SJSA1 (cell line): ENCODE measurements around the gene C11orf68. TPM values are rescaled to one million over a fixed set of nuclear protein-coding genes. Genes with fewer than 3 reads are reported as not detected.
A peak's percentile ranks its signal among the peaks of the same experiment; 100 is the strongest.

Source experiments
- DNase-seq, 2 experiments: peaks; one replicate each; pipeline ENCODE4 v3.0.0-alpha.2; 2015 to 2020; ENCODE audit warnings: low spot score in 2 of 2, low read depth in 1 of 2
- H3K27ac ChIP-seq: fragments of 250-450 bp; sonication (Bioruptor Pico); 2 replicates; pipeline ENCODE4 v1.5.1; 2020; ENCODE audit warnings: mild to moderate bottlenecking, moderate library complexity
- H3K27me3 ChIP-seq: fragments of 250-450 bp; sonication (Bioruptor Pico); replicated peaks from 2 replicates; pipeline ENCODE4 v1.5.1; 2020; ENCODE audit warnings: mild to moderate bottlenecking, moderate library complexity
- H3K36me3 ChIP-seq: fragments of 250-450 bp; sonication (Bioruptor Pico); 2 replicates; pipeline ENCODE4 v1.5.1; 2020; ENCODE audit warnings: mild to moderate bottlenecking
- H3K4me1 ChIP-seq: fragments of 250-450 bp; sonication (Bioruptor Pico); replicated peaks from 2 replicates; pipeline ENCODE4 v1.6.1; 2021; ENCODE audit warnings: mild to moderate bottlenecking
- H3K4me3 ChIP-seq: fragments of 250-450 bp; sonication (Bioruptor Pico); 2 replicates; pipeline ENCODE4 v1.5.1; 2020; ENCODE audit warnings: mild to moderate bottlenecking
- H3K9me3 ChIP-seq: fragments of 250-450 bp; sonication (Bioruptor Pico); replicated peaks from 2 replicates; pipeline ENCODE4 v1.5.1; 2020; ENCODE audit warnings: mild to moderate bottlenecking
- total RNA-seq: library from RNA; depleted of rRNA; stranded (reverse); fragments of >200 nt; shearing (Covaris generic); gene quantifications from 2 replicates; pipeline ENCODE4 v1.2.3, GENCODE V29; 2014; rRNA removed

The C11orf68 gene
- total RNA-seq, 1 experiment from 2014 or later, result 44.8 TPM

DNA sequence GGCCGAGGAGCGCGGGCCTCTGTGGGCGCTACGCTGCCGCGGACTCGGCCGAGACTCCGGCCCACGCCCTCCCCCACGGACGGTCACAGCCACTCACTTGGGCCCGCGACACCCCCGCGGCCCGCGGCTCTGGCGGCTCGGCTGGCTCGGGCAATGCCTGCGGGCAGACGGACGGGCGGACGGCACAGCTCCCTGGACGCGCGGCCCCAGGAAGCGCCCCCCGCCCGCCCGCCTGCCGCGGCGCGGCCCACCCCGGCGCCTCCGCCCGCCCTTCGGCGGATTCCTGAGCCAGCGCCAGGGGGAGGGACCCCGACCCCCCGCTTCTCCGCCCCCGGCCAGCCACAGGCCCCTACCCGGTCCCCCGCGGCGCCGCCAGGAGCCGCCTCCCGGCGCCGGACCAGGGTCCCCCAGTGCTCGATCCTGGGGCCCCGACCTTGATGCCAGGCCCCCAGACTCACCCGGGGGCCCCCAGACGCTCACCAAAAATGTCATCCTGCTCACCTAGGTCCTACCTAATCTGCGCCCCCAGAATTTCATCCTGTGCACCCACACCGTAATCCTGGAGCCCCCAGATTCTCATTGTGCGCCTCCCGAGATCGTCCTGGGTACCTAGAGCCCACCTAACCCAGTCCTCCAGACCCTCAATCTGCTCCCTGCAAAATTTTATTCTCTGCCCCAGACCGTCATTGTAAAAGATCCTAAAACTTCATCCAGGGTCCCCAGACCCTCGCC is 46.1 kb downstream of the C11orf68 start, which contains the start of gene EFEMP2:
Gene EFEMP2 (minus strand): TSS at position 215 of the 732 bp plus-strand sequence. CDS start 446 bp downstream, outside the sequence.
- DNase-seq, result peak in 1 of 2 experiments; percentile 84
- peaks cover 47% of the 10 kb centered on the region for H3K36me3 ChIP-seq
- H3K9me3 ChIP-seq, result 0 out of 2 replicates have a peak, but pooled peaks cover 3% of the 10 kb centered on the region
- H3K27me3 ChIP-seq, result no peaks in the 10 kb centered on the region
- peaks cover 35% of the 10 kb centered on the region for H3K4me1 ChIP-seq
- peak within 1 kb of the TSS; percentile 57 for H3K27ac ChIP-seq
- H3K4me3 ChIP-seq, result peak within 1 kb of the TSS; percentile 68

DNA sequence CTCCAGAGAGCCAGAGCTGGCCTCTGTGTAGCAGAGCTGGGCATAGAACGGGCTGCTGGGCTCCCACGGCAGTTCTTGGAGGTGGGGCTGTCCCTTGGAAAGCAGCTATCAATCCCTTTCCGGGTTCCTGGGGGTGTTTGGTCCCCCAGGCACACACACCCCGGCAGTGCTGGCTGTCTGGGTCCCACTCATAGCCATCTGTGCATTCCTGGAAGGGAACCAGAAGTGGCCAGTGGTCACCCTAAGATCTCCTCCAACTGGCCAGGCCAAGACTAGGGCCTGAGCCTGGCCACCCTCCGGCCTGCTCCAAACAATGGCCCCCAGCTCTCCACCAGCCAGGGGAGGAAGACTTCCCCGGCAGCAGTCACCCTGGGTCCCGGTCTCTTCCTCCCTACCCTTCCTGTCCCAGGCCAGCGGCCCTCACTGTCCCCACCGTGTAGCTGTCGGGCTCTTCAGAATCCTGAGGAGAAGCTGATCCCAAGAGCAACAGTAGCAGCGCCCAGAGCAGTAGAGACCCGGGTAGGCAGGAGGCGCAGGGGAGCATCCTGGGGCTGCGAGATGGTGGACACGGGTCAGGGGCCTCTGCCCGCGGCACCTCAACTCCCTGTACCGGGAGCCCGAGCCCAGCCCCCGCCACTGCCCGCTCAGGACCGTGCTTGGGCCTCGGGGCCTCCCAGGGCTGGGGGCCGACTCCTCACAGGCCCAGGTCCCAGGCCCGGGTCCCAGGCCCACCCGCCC is 46.9 kb downstream of the C11orf68 start:
- peak overlapping the region; percentile 68 for H3K4me3 ChIP-seq
- H3K9me3 ChIP-seq, result 0 out of 2 replicates have a peak, but pooled peaks cover 3% of the 10 kb centered on the region
- H3K27ac ChIP-seq, result peak overlapping the region; percentile 57
- H3K36me3 ChIP-seq, result peaks cover 55% of the 10 kb centered on the region
- DNase-seq, result peak; percentile 82 to 84
- peaks cover 35% of the 10 kb centered on the region for H3K4me1 ChIP-seq
- H3K27me3 ChIP-seq, result no peaks in the 10 kb centered on the region

DNA sequence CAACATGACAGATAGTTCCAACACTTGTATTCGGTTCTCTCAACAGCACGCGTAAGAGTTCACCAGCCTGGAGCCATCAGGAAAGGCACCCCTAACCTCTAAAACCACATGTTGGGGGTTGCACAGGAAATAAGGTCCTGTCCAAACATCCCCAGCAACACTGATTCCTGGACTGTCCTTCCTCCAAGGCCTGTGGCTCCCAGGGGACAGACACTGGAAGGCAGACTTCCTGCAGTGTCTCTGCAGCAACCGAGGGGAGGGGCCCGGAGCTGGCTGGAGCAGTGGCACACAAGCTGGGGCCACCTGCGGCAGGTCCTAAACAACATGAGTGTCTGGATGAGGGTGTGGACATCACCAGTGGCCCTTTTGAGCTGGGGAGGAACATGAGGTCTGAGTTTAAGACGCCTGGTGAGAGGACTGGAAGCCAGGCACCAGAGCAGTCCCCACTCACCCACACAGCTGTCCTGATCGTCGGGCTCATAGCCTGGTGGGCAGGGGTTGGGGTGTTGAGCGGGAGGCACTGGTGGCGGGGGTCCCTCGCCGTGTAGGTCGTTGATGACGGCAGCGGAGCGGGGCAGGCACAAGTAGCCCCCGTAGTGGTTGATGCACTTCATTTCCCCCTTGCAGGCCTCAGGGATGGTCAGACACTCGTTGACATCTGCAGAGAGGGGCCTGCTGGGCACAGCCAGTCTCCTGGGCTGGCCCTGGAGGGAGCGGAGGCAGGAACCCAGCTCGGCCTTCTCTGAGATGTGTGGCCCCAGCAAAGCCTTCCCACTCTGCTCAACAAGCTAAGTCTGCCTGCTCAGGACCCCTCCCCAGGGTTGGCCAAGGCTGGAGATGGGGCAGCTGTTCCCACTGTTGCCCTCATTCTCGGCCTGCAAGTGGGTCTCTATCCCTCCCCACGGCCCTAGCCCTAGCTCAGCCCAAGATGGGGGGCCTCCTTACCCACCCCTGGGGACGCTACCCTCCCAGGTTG is 47.9 kb downstream of the C11orf68 start:
- H3K27ac ChIP-seq, result peak overlapping the region; percentile 57; the same call in 1 of the 2 replicates
- DNase-seq, result peak; percentile 26 to 59

DNA sequence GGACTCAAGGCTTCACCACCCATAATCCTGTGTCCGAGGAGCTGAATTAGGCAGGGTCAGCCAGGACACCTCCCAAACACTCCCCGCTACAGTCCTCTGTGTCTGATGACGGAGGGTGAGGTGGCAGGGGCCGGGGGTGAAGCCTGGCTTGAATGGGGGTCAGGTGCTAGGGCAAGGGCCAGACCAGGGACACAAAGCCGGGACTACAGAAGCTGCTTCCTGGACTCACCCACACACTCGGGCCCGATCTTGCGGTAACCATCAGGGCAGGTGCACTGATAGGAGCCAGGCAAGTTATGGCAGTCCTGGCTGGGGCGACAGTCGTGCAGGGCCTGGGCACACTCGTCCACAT is 48.6 kb downstream of the C11orf68 start:
- Histone ChIP-seq H3K4me1 (peaks cover 35% of the 10 kb centered on the region), H3K27ac (no peak overlapping the region), H3K36me3 (peaks cover 72% of the 10 kb centered on the region), H3K9me3 (0 out of 2 replicates have a peak, but pooled peaks cover 3% of the 10 kb centered on the region), H3K4me3 (no peak overlapping the region), H3K27me3 (no peaks in the 10 kb centered on the region)
- peak in 1 of 2 experiments; percentile 63 for DNase-seq

More for the DNA sequence above, 47.9 kb downstream of the C11orf68 start:
- H3K27me3 ChIP-seq, result no peaks in the 10 kb centered on the region
- H3K36me3 ChIP-seq, result peaks cover 65% of the 10 kb centered on the region
- H3K4me1 ChIP-seq, result peaks cover 35% of the 10 kb centered on the region
- 0 out of 2 replicates have a peak, but pooled peaks cover 3% of the 10 kb centered on the region for H3K9me3 ChIP-seq
- peak overlapping the region; percentile 68 for H3K4me3 ChIP-seq

DNA sequence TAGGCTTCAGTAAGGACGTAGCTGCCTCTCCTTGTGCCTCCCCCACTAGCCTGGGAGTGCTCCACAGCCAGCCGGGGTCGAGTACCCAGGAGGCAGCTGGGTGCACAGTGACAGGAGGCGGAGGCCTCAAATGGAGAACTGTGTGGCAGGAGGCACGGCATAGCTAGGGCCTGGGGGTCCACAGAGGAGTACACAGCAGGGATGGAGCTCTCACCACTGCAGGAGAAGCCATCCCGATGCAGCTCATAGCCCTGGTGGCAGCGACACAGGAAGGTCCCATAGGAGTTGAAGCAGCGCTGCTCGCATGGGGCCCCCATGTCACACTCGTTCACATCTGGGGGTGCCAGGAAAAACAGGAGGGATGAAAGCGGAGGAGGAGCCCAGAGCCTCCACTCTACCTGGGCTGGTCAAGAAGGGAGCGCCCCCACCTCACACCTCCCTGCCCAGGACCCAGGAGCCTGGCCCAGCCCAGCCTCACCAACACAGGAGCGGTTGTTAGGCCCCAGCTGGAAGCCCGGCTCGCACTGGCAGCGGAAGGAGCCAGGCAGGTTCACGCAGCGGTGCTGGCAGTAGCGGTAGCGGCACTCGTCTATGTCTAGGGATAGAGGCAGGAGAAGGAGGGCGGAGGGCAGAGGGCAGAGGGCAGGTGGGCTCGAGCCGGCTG is 49.1 kb downstream of the C11orf68 start:
- H3K27ac ChIP-seq, result no peak overlapping the region
- H3K36me3 ChIP-seq, result peaks cover 77% of the 10 kb centered on the region
- H3K27me3 ChIP-seq, result no peaks in the 10 kb centered on the region
- H3K9me3 ChIP-seq, result 0 out of 2 replicates have a peak, but pooled peaks cover 3% of the 10 kb centered on the region
- peaks cover 35% of the 10 kb centered on the region for H3K4me1 ChIP-seq
- peak in 1 of 2 experiments; percentile 56 for DNase-seq
- H3K4me3 ChIP-seq, result no peak overlapping the region

DNA sequence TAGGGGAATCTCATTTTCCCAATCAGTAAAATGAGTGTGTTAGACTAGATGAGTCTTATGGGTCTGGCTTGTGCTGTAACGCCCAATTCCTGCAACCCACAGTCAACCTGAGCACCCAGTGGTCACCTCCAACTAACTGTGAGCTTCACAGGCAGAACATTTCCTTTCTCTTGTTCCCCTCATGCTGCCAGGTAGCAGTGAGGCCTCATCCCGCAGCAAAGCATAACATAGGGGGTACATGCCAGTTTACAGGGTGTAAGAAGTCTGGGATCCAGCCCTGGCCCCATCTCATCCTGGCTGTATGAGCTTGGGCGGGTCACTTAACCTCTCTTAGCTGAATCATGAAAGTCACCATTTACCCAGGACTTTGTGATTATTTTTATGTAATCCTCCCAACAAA is 50.0 kb downstream of the C11orf68 start:
- Histone ChIP-seq H3K4me1 (peaks cover 35% of the 10 kb centered on the region), H3K27me3 (no peaks in the 10 kb centered on the region), H3K36me3 (peaks cover 85% of the 10 kb centered on the region), H3K4me3 (no peak overlapping the region), H3K27ac (no peak overlapping the region), H3K9me3 (0 out of 2 replicates have a peak, but pooled peaks cover 3% of the 10 kb centered on the region)
- DNase-seq, result no peak

DNA sequence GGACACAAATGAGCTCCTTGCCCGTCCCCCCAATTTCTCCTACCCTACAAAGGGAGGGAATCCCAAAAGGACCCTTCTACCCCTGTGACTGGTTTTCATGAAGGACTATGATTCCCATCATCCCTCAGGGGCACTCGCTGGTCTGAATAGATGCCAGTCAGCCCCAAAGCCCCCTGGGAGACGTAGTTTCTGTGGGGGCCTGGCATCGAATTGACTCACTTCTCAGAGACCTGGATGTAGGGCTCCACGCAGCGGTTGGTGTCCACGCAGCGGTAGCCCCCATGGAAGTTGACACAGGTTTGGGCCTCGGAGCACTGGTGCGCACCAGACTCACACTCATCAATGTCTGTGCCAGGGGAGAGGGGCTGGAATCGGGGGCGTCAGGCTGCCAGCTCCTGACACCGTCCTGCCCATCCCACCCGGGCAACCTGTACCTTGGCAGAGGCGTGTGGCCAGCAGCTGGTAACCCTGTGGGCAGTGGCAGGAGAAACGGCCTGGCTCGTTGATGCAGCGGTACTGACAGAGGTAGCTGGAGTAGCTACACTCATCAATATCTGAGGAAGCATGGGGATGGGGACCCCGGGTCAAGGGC is 50.7 kb downstream of the C11orf68 start:
- Histone ChIP-seq H3K27ac (no peak overlapping the region), H3K27me3 (no peaks in the 10 kb centered on the region), H3K9me3 (0 out of 2 replicates have a peak, but pooled peaks cover 3% of the 10 kb centered on the region), H3K36me3 (peaks cover 93% of the 10 kb centered on the region), H3K4me1 (peaks cover 29% of the 10 kb centered on the region), H3K4me3 (no peak overlapping the region)
- peak in 1 of 2 experiments; percentile 63 for DNase-seq

DNA sequence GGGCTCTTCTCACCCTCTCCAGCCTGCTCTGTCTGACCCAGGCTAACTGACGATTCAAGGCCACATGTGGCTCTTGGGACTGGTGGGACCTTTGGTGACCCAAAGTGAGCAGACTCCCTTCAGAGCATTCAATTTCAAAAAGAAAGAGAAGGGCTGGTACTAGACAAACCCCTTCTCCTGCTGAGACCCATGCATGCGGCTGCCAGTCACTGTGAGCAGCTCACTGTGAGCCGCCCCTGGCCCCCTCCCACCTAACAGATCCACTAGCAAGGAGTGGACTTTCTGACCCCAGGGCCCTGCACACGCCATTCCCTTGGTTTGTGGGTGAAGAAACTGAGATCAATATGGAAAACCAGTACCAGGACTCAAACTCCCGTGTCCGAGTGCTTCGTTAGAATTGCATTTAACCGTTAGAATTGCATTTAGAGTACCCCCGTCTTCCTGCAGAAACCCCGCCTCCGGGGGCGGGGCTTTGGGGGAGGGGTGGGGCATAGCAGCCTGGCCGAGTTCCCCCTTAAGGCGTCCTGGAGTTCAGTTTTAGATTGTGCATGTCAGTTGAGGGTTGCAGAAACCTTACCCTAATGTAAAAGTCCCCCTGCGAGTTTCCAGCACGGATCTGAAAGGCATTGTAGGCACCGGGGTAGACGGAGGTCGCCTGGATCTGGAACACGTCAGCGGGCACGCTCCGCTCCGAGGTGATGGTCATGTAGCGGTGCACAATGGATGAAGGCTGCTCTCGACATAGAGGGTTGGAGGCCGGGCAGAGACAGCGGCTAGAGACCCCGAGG is 51.4 kb downstream of the C11orf68 start:
- Histone ChIP-seq H3K9me3 (0 out of 2 replicates have a peak, but pooled peaks cover 3% of the 10 kb centered on the region), H3K4me1 (peaks cover 25% of the 10 kb centered on the region), H3K4me3 (no peak overlapping the region), H3K36me3 (peaks cover 97% of the 10 kb centered on the region), H3K27me3 (no peaks in the 10 kb centered on the region), H3K27ac (no peak overlapping the region)
- DNase-seq, result peak in 1 of 2 experiments; percentile 61

Other genes starting within 250 kb of the C11orf68 start
- 90.5 and 119 TPM in 2 replicates for gene KAT5, start 206.8 kb downstream of the C11orf68 start, total RNA-seq
- gene RNASEH2C, start 198.3 kb downstream of the C11orf68 start, total RNA-seq, result 168 and 170 TPM in 2 replicates
- gene AP5B1, start 138.1 kb downstream of the C11orf68 start, total RNA-seq, result 30.4 and 33.4 TPM in 2 replicates
- gene OVOL1, start 132.0 kb downstream of the C11orf68 start, total RNA-seq, result not detected in 2 replicates
- gene SNX32, start 85.1 kb downstream of the C11orf68 start, total RNA-seq, result 0.16 TPM in 1 of 2 replicates, not detected in the other
- gene CFL1, start 60.9 kb downstream of the C11orf68 start, total RNA-seq, result 4,273 and 4,722 TPM in 2 replicates
- gene MUS81, start 58.6 kb downstream of the C11orf68 start, total RNA-seq, result 121 and 130 TPM in 2 replicates
- gene EFEMP2, start 46.3 kb downstream of the C11orf68 start, total RNA-seq, result 120 and 194 TPM in 2 replicates
- gene CTSW, start 39.2 kb downstream of the C11orf68 start, total RNA-seq, result 1.9 TPM in 1 of 2 replicates, not detected in the other
- gene FIBP, start 30.6 kb downstream of the C11orf68 start, total RNA-seq, result 295 and 309 TPM in 2 replicates
- gene CCDC85B, start 28.4 kb downstream of the C11orf68 start, total RNA-seq, result 94.0 and 160 TPM in 2 replicates
- gene FOSL1, start 18.7 kb downstream of the C11orf68 start, total RNA-seq, result 72.1 and 97.5 TPM in 2 replicates
- gene DRAP1, start 364 bp upstream of the C11orf68 start, total RNA-seq, result 463 and 527 TPM in 2 replicates
- not detected in 2 replicates for gene TSGA10IP, start 26.4 kb upstream of the C11orf68 start, total RNA-seq
- gene SART1, start 42.7 kb upstream of the C11orf68 start, total RNA-seq, result 172 and 186 TPM in 2 replicates
- gene EIF1AD, start 83.1 kb upstream of the C11orf68 start, total RNA-seq, result 84.3 and 93.2 TPM in 2 replicates
- 116 and 140 TPM in 2 replicates for gene BANF1, start 83.4 kb upstream of the C11orf68 start, total RNA-seq
- not detected in 2 replicates for gene CST6, start 92.9 kb upstream of the C11orf68 start, total RNA-seq
- gene CATSPER1, start 107.4 kb upstream of the C11orf68 start, total RNA-seq, result 0.50 and 1.4 TPM in 2 replicates
- gene GAL3ST3, start 130.1 kb upstream of the C11orf68 start, total RNA-seq, result not detected in 2 replicates
- 334 and 353 TPM in 2 replicates for gene SF3B2, start 133.3 kb upstream of the C11orf68 start, total RNA-seq
- 28.5 and 37.1 TPM in 2 replicates for gene PACS1, start 151.2 kb upstream of the C11orf68 start, total RNA-seq